HG03097 (cell line): Measurements from ENCODE around the gene ACR.
"Not testable (repeated sequence)": the region's sequence is repeated elsewhere in the genome, so short reads cannot be mapped to it uniquely, and the experiment has no call there.

Source experiments
- ATAC-seq: cut with Tn5 transposase; IDR thresholded peaks from one replicate; pipeline ENCODE4 v1.9.1; 2021; ENCODE audit not compliant: unreplicated experiment, low FRiP score

Gene ACR

GRCh38 chr22:50759597-50760341, 21.8 kb downstream of the ACR start:
- ATAC-seq = not testable (repeated sequence)

- not testable (repeated sequence) for ATAC-seq
These were observed 23.8 kb downstream of the ACR start for GRCh38 chr22:50761829-50762228.

- ATAC-seq = not testable (repeated sequence)
These were observed 26.3 kb downstream of the ACR start for GRCh38 chr22:50764288-50764687.

- not testable (repeated sequence) for ATAC-seq
These were observed 37.1 kb downstream of the ACR start for GRCh38 chr22:50775132-50775531.

GRCh38 chr22:50777631-50778030, 39.6 kb downstream of the ACR start:
- ATAC-seq = not testable (repeated sequence)

GRCh38 chr22:50780244-50780643, 42.2 kb downstream of the ACR start:
- not testable (repeated sequence) for ATAC-seq

GRCh38 chr22:50782253-50782652, 44.2 kb downstream of the ACR start:
- ATAC-seq = not testable (repeated sequence)

GRCh38 chr22:50783033-50783879, 45.3 kb downstream of the ACR start, which contains the start of gene RABL2B:
Gene RABL2B, minus strand, starts transcription at chr22:50783636. Its CDS starts 1,342 bp downstream, at chr22:50782294.
- peak; percentile 91 for ATAC-seq

- ATAC-seq = not testable (repeated sequence)
These were observed 45.9 kb downstream of the ACR start for GRCh38 chr22:50783880-50784276.

GRCh38 chr22:50785289-50785688, 47.3 kb downstream of the ACR start:
- ATAC-seq = not testable (repeated sequence)

- ATAC-seq = not testable (repeated sequence)
These were observed 48.9 kb downstream of the ACR start for GRCh38 chr22:50786936-50787335.
